GM23248 (cell line): ENCODE data around the gene MDH2. TPM values are rescaled to one million over a fixed set of nuclear protein-coding genes. Genes with fewer than 3 reads are reported as not detected.

Experiments
- DNase-seq: peaks from one replicate; pipeline ENCODE4 v3.0.0-alpha.2; 2015
- H2AFZ ChIP-seq: fragments of 200-600 bp; sonication (generic); 2 replicates; pipeline ENCODE4 v1.6.1; 2016; ENCODE audit warnings: antibody characterized with exemption
- H3F3A ChIP-seq: fragments of 200-600 bp; sonication (generic); 2 replicates; pipeline ENCODE4 v1.6.1; 2016; ENCODE audit warnings: mild to moderate bottlenecking, antibody characterized with exemption, mixed run types; ENCODE audit not compliant: insufficient read depth
- H3K27ac ChIP-seq: fragments of 200-600 bp; sonication (generic); 2 replicates; pipeline ENCODE4 v1.5.1; 2016; ENCODE audit warnings: mild to moderate bottlenecking
- H3K27me3 ChIP-seq: fragments of 200-600 bp; sonication (generic); replicated peaks from 2 replicates; pipeline ENCODE4 v1.6.1; 2016; ENCODE audit warnings: mild to moderate bottlenecking; ENCODE audit not compliant: insufficient read depth
- H3K36me3 ChIP-seq: fragments of 200-600 bp; sonication (generic); 2 replicates; pipeline ENCODE4 v1.6.1; 2016; ENCODE audit warnings: low read depth, mild to moderate bottlenecking
- H3K4me1 ChIP-seq: fragments of 200-600 bp; sonication (generic); 2 replicates; pipeline ENCODE4 v1.6.1; 2016; ENCODE audit warnings: mild to moderate bottlenecking; ENCODE audit not compliant: insufficient read depth
- H3K4me2 ChIP-seq: fragments of 200-600 bp; sonication (generic); one replicate; pipeline ENCODE4 v1.6.1; 2016; ENCODE audit warnings: mild to moderate bottlenecking; ENCODE audit not compliant: unreplicated experiment
- H3K4me3 ChIP-seq: fragments of 200-600 bp; sonication (generic); 2 replicates; pipeline ENCODE4 v1.5.1; 2016; ENCODE audit warnings: mild to moderate bottlenecking
- H3K79me2 ChIP-seq: fragments of 200-600 bp; sonication (generic); 2 replicates; pipeline ENCODE4 v1.6.1; 2016; ENCODE audit warnings: mild to moderate bottlenecking; ENCODE audit not compliant: insufficient read depth
- H3K9ac ChIP-seq: fragments of 200-600 bp; sonication (generic); 2 replicates; pipeline ENCODE4 v1.6.1; 2016; ENCODE audit warnings: mild to moderate bottlenecking
- H3K9me2 ChIP-seq: fragments of 200-600 bp; sonication (generic); 2 replicates; pipeline ENCODE4 v1.6.1; 2016; ENCODE audit warnings: mixed run types, mild to moderate bottlenecking, moderate library complexity; ENCODE audit not compliant: insufficient read depth
- H3K9me3 ChIP-seq: fragments of 200-600 bp; sonication (generic); one replicate; pipeline ENCODE4 v1.6.1; 2017; ENCODE audit warnings: low read depth
- H4K20me1 ChIP-seq: fragments of 200-600 bp; sonication (generic); 2 replicates; pipeline ENCODE4 v1.6.0; 2016; ENCODE audit not compliant: insufficient read depth
- EZH2 ChIP-seq: fragments of 200-600 bp; sonication (generic); IDR thresholded peaks from 2 replicates; pipeline ENCODE4 v1.6.1; 2018; ENCODE audit warnings: antibody characterized with exemption, mild to moderate bottlenecking; ENCODE audit not compliant: insufficient read depth, poor library complexity, severe bottlenecking
- EZH2phosphoT487 ChIP-seq: fragments of 200-600 bp; sonication (generic); IDR thresholded peaks from 2 replicates; pipeline ENCODE4 v1.6.1; 2018; ENCODE audit warnings: antibody characterized with exemption, moderate library complexity, mild to moderate bottlenecking, low read depth; ENCODE audit not compliant: insufficient read depth
- WGBS, 2 experiments: methylation state at CpG; one replicate each; pipeline ENCODE4 v1.1.6; 2015 to 2017; ENCODE audit warnings: low lambda C conversion rate in 2 of 2, low coverage in 1 of 2; ENCODE audit errors: missing lambda C conversion rate in 2 of 2; 5-methylcytosine and 5-hydroxymethylcytosine counted together
- in situ Hi-C: fragments of 300-500 bp; cut with MboI; formaldehyde crosslinking; loops from 2 replicates; pipeline ENCODE4 v1.15.0; 2020
- polyA plus RNA-seq: library from polyadenylated mRNA; unstranded; fragments of >200 nt; fragmentation: Nextera tagmentation; extraction: Ambion mirVana; gene quantifications from 2 replicates; pipeline ENCODE4 v1.2.1, GENCODE V29; 2016
- total RNA-seq: library from RNA; depleted of rRNA; stranded (reverse); fragments of >200 nt; shearing (Covaris generic); gene quantifications from 2 replicates; pipeline ENCODE4 v1.2.3, GENCODE V29; 2014

MDH2 gene
- total and polyA plus RNA-seq, 2 experiments from 2014 or later = 72.4 to 250 TPM

GRCh38 chr7:76063525-76063924 lies 15.6 kb downstream of the MDH2 start:
- H3K36me3 ChIP-seq = peaks cover 35% of the 10 kb centered on the region; the same call in 1 of the 2 replicates
- H2AFZ ChIP-seq = no peak overlapping the region
- in situ Hi-C loops = no loop called here
- H3K4me1 ChIP-seq = no peaks in the 10 kb centered on the region
- peaks cover 5% of the 10 kb centered on the region; the same call in 1 of the 2 replicates for H3K79me2 ChIP-seq
- TF ChIP-seq EZH2phosphoT487 (no peak), EZH2 (no peak)
- no peak overlapping the region for H3K4me3 ChIP-seq
- H3K9me3 ChIP-seq = no peaks in the 10 kb centered on the region
- H3K9me2 ChIP-seq = no peaks in the 10 kb centered on the region
- H3K27ac ChIP-seq = no peak overlapping the region
- H3K27me3 ChIP-seq = no peaks in the 10 kb centered on the region
- H3K4me2 ChIP-seq = no peak overlapping the region
- no peaks in the 10 kb centered on the region for H4K20me1 ChIP-seq
- H3K9ac ChIP-seq = no peak overlapping the region
- H3F3A ChIP-seq = peaks cover 11% of the 10 kb centered on the region
- 67 to 71% methylated on average over 14 of the region's 14 CpGs for WGBS, 2 experiments
- peak; percentile 28 for DNase-seq

- H3K4me3 ChIP-seq = no peak overlapping the region
- H2AFZ ChIP-seq = no peak overlapping the region
- no peak overlapping the region for H3K9ac ChIP-seq
- no peak overlapping the region for H3K27ac ChIP-seq
- H3K36me3 ChIP-seq = peaks cover 27% of the 10 kb centered on the region; the same call in 1 of the 2 replicates
- no peaks in the 10 kb centered on the region for H3K27me3 ChIP-seq
- H3K79me2 ChIP-seq = no peaks in the 10 kb centered on the region
- no peaks in the 10 kb centered on the region for H3K9me2 ChIP-seq
- WGBS, 2 experiments = 94 to 97% methylated on average over 24 of the region's 24 CpGs
- no peaks in the 10 kb centered on the region for H3K9me3 ChIP-seq
- peaks cover 17% of the 10 kb centered on the region for H3F3A ChIP-seq
- H3K4me1 ChIP-seq = peaks cover 4% of the 10 kb centered on the region
- TF ChIP-seq EZH2 = no peak
- TF ChIP-seq EZH2phosphoT487 = no peak
- no peak overlapping the region for H3K4me2 ChIP-seq
- in situ Hi-C loops = no loop called here
- no peaks in the 10 kb centered on the region for H4K20me1 ChIP-seq
- DNase-seq = no peak
Measured at GRCh38 chr7:76064208-76064970, 16.5 kb downstream of the MDH2 start.

GRCh38 chr7:76065016-76065612 lies 17.2 kb downstream of the MDH2 start:
- Histone ChIP-seq H3K27ac (no peak overlapping the region), H3K36me3 (peaks cover 22% of the 10 kb centered on the region; the same call in 1 of the 2 replicates), H3K27me3 (no peaks in the 10 kb centered on the region), H3K4me2 (no peak overlapping the region), H3F3A (peaks cover 18% of the 10 kb centered on the region), H3K9me2 (no peaks in the 10 kb centered on the region), H3K4me3 (no peak overlapping the region), H3K9me3 (no peaks in the 10 kb centered on the region), H3K4me1 (peaks cover 7% of the 10 kb centered on the region), H4K20me1 (no peaks in the 10 kb centered on the region), H3K79me2 (no peaks in the 10 kb centered on the region), H2AFZ (no peak overlapping the region), H3K9ac (no peak overlapping the region)
- 96% methylated on average over 14 of the region's 14 CpGs for WGBS, 2 experiments
- no peak for DNase-seq
- TF ChIP-seq EZH2 (no peak), EZH2phosphoT487 (no peak)
- in situ Hi-C loops = no loop called here

DNA sequence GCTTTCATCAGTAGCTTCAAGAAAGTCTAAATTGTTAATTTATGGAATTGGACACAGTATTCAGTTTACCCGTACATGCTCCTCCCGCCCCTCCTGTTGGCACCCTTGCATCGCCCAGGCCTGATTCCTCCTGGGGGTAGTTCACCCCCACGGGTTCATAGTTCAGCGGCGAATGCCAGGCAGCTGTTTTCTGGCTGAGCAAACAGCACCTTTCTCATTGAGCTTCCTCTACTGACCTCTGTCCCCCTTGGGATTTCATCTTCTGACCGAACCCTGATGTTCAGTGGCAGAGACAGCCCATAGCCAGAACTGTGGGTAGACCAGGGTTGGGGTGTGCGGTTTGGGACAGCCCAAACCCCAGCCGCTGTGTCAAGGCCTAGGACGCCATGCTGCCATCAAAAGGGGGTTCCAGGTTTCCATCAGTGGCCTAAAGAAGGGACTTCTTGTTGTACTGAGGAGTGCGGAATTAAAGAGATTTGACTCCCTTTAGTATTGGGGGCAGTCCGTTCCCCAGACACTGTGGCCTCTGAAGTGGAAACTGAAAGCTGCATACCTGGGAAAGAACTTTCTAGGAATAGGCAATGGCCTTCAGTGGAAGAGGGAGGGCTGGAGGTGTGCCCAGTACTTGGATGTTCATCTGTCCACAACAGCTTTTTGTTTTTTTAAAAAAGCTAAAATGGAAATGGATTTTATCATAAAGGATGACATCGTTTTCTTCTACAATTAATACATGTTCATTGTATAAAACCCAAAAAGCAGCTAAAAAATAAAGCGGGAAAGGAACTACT lies 19.0 kb downstream of the MDH2 start:
- H3K9me2 ChIP-seq = no peaks in the 10 kb centered on the region
- in situ Hi-C loops = no loop called here
- peaks cover 23% of the 10 kb centered on the region for H3F3A ChIP-seq
- H3K4me2 ChIP-seq = no peak overlapping the region
- H3K27ac ChIP-seq = no peak overlapping the region
- no peaks in the 10 kb centered on the region for H3K79me2 ChIP-seq
- peaks cover 12% of the 10 kb centered on the region; the same call in 1 of the 2 replicates for H3K36me3 ChIP-seq
- no peak for DNase-seq
- TF ChIP-seq EZH2phosphoT487 = no peak
- no peak for TF ChIP-seq EZH2
- H3K27me3 ChIP-seq = no peaks in the 10 kb centered on the region
- H3K4me3 ChIP-seq = no peak overlapping the region
- no peaks in the 10 kb centered on the region for H3K9me3 ChIP-seq
- no peak overlapping the region for H3K9ac ChIP-seq
- no peak overlapping the region for H2AFZ ChIP-seq
- peaks cover 7% of the 10 kb centered on the region for H3K4me1 ChIP-seq
- WGBS, 2 experiments = 92% methylated on average over 14 of the region's 14 CpGs
- H4K20me1 ChIP-seq = no peaks in the 10 kb centered on the region
